H1 (cell line): ENCODE results near the gene TUBA1A. TPM values are rescaled to one million over a fixed set of nuclear protein-coding genes. Genes with fewer than 3 reads are reported as not detected.

ENCODE experiments used
- CTCF ChIA-PET: fragments of 300-600 bp; sonication (Branson Sonifier 250); formaldehyde crosslinking; loops from one replicate; lab custom pipeline; 2021; ENCODE audit not compliant: partially characterized antibody; lab: Charles Lee
- POLR2A ChIA-PET: fragments of 300-600 bp; sonication (Branson Sonifier 250); formaldehyde crosslinking; loops from one replicate; lab custom pipeline; 2021; ENCODE audit warnings: inconsistent platforms; ENCODE audit not compliant: partially characterized antibody; lab: Charles Lee
- DNase-seq, 2 experiments: peaks; one replicate each; pipeline versions ENCODE4 v3.0.0 to v3.0.0-alpha.2; 2010 to 2022; ENCODE audit warnings: low spot score in 2 of 2, low read depth in 1 of 2, mixed read lengths in 1 of 2
- FAIRE-seq: peaks from 2 replicates; lab custom pipeline; 2011; peaks lifted over from hg19 to GRCh38; lab: Jason Lieb, UNC
- H2AFZ ChIP-seq: 2 replicates; pipeline ENCODE4 v1.8.1; 2012; ENCODE audit warnings: low read length, inconsistent platforms
- H2AK5ac ChIP-seq: 2 replicates; pipeline ENCODE4 v1.6.1; 2013; ENCODE audit warnings: low read depth, low read length
- H2BK120ac ChIP-seq: replicated peaks from 2 replicates; pipeline ENCODE3; 2013; ENCODE audit warnings: low read depth, low read length, inconsistent platforms
- H2BK12ac ChIP-seq: 2 replicates; pipeline ENCODE4 v1.6.1; 2013; ENCODE audit warnings: low read depth, low read length
- H2BK15ac ChIP-seq: 2 replicates; pipeline ENCODE4 v1.6.1; 2013; ENCODE audit warnings: low read length
- H2BK20ac ChIP-seq: 2 replicates; pipeline ENCODE4 v1.6.1; 2013; ENCODE audit warnings: low read length
- H2BK5ac ChIP-seq: 2 replicates; pipeline ENCODE4 v1.6.1; 2013; ENCODE audit warnings: low read depth, low read length
- H3K14ac ChIP-seq: 2 replicates; pipeline ENCODE4 v1.6.1; 2013; ENCODE audit warnings: inconsistent platforms; ENCODE audit not compliant: insufficient read length
- H3K18ac ChIP-seq: 2 replicates; pipeline ENCODE4 v1.6.1; 2013; ENCODE audit warnings: low read length; ENCODE audit errors: extremely low read depth
- H3K23ac ChIP-seq: 2 replicates; pipeline ENCODE4 v1.6.1; 2013; ENCODE audit warnings: inconsistent platforms; ENCODE audit not compliant: insufficient read length
- H3K23me2 ChIP-seq: 2 replicates; pipeline ENCODE4 v1.6.1; 2013; ENCODE audit warnings: low read depth, low read length
- H3K27ac ChIP-seq: 2 replicates; pipeline ENCODE4 v1.6.1; 2011; ENCODE audit warnings: low read depth, low read length, inconsistent platforms
- H3K27me3 ChIP-seq, 4 experiments: replicated peaks in 1 of 4; 1 replicate in 1 of 4; 2 replicates in 3 of 4; pipeline versions ENCODE4 v1.6.1 to v1.8.1; 2011 to 2013; ENCODE audit warnings: low read length in 3 of 4, mild to moderate bottlenecking in 3 of 4, inconsistent platforms in 2 of 4, mixed read lengths in 2 of 4, moderate library complexity in 1 of 4; ENCODE audit not compliant: control insufficient read depth in 3 of 4, insufficient read depth in 3 of 4; ENCODE audit errors: extremely low read depth in 1 of 4
- H3K36me3 ChIP-seq, 4 experiments: 2 replicates each; pipeline versions ENCODE4 v1.6.1 to v1.8.1; 2011 to 2013; ENCODE audit warnings: mild to moderate bottlenecking in 4 of 4, low read length in 3 of 4, moderate library complexity in 2 of 4, control low read depth in 1 of 4, inconsistent platforms in 1 of 4; ENCODE audit not compliant: insufficient read depth in 4 of 4, control insufficient read depth in 2 of 4
- H3K4ac ChIP-seq: replicated peaks from 2 replicates; pipeline ENCODE3; 2013; ENCODE audit warnings: low read length, low read depth, mixed read lengths, inconsistent platforms; ENCODE audit not compliant: insufficient read length
- H3K4me1 ChIP-seq, 4 experiments: replicated peaks in 1 of 4; 1 replicate in 1 of 4; 2 replicates in 3 of 4; pipeline versions ENCODE4 v1.6.1 to v1.8.1; 2011 to 2013; ENCODE audit warnings: low read length in 3 of 4, inconsistent platforms in 2 of 4, mixed read lengths in 1 of 4; ENCODE audit not compliant: insufficient read depth in 4 of 4, control insufficient read depth in 3 of 4
- H3K4me2 ChIP-seq, 2 experiments: 2 replicates each; pipeline versions ENCODE4 v1.6.1 to v1.8.1; 2011 to 2013; ENCODE audit warnings: low read depth in 2 of 2, low read length in 2 of 2, control low read depth in 1 of 2, inconsistent platforms in 1 of 2, mild to moderate bottlenecking in 1 of 2; ENCODE audit not compliant: insufficient read depth in 1 of 2
- H3K4me3 ChIP-seq, 4 experiments: fragments of 200-600, 300-600 bp in 1 of 4; sonication (generic), shearing (Covaris generic), sonication (Bioruptor Twin) in 1 of 4; 2 replicates each; pipeline versions ENCODE4 v1.5.1 to v1.8.1; 2011 to 2016; ENCODE audit warnings: low read length in 4 of 4, low read depth in 3 of 4, control low read depth in 2 of 4, inconsistent platforms in 2 of 4, mild to moderate bottlenecking in 2 of 4, mixed read lengths in 1 of 4, moderate library complexity in 1 of 4; ENCODE audit not compliant: insufficient read depth in 2 of 4; ENCODE audit errors: extremely low read depth in 1 of 4
- H3K56ac ChIP-seq: replicated peaks from 2 replicates; pipeline ENCODE3; 2013; ENCODE audit warnings: low read depth, mild to moderate bottlenecking, mixed read lengths, low read length, inconsistent platforms; ENCODE audit not compliant: insufficient read length
- H3K79me1 ChIP-seq: 2 replicates; pipeline ENCODE4 v1.6.1; 2013; ENCODE audit warnings: low read depth, low read length, control low read depth
- H3K79me2 ChIP-seq, 2 experiments: 2 replicates each; pipeline versions ENCODE4 v1.6.1 to v1.8.1; 2012 to 2013; ENCODE audit warnings: low read length in 2 of 2, mild to moderate bottlenecking in 2 of 2, inconsistent platforms in 1 of 2; ENCODE audit not compliant: insufficient read depth in 2 of 2, control insufficient read depth in 1 of 2
- H3K9ac ChIP-seq, 4 experiments: replicated peaks in 1 of 4; 1 replicate in 1 of 4; 2 replicates in 3 of 4; pipeline versions ENCODE4 v1.6.1 to v1.8.1; 2011 to 2013; ENCODE audit warnings: low read depth in 3 of 4, low read length in 3 of 4, control low read depth in 2 of 4, mild to moderate bottlenecking in 2 of 4, moderate library complexity in 2 of 4, inconsistent platforms in 1 of 4; ENCODE audit errors: extremely low read depth in 1 of 4
- H3K9me3 ChIP-seq, 2 experiments: 2 replicates each; pipeline versions ENCODE4 v1.6.1 to v1.8.1; 2012 to 2013; ENCODE audit warnings: mild to moderate bottlenecking in 2 of 2, moderate library complexity in 2 of 2, control low read depth in 1 of 2, inconsistent platforms in 1 of 2, low read depth in 1 of 2, low read length in 1 of 2, mixed read lengths in 1 of 2; ENCODE audit not compliant: insufficient read depth in 2 of 2
- H4K20me1 ChIP-seq, 2 experiments: replicated peaks in 1 of 2; 2 replicates each; pipeline versions ENCODE3 to v1.8.1; 2011 to 2013; ENCODE audit warnings: inconsistent platforms in 2 of 2, low read length in 2 of 2, mild to moderate bottlenecking in 1 of 2; ENCODE audit not compliant: insufficient read depth in 2 of 2, control insufficient read depth in 1 of 2
- H4K5ac ChIP-seq: 2 replicates; pipeline ENCODE4 v1.6.1; 2013; ENCODE audit warnings: low read length, low read depth, mixed read lengths, inconsistent platforms; ENCODE audit not compliant: insufficient read length
- H4K8ac ChIP-seq: 2 replicates; pipeline ENCODE4 v1.8.0; 2013; ENCODE audit warnings: mild to moderate bottlenecking, moderate library complexity, low read length, inconsistent platforms; ENCODE audit not compliant: insufficient read depth; ENCODE audit errors: extremely low read depth
- H4K91ac ChIP-seq: replicated peaks from 2 replicates; pipeline ENCODE3; 2013; ENCODE audit warnings: low read length, mixed read lengths, inconsistent platforms; ENCODE audit not compliant: insufficient read length
- ASH2L ChIP-seq: fragments of 200-600, 300-600 bp; sonication (generic); IDR thresholded peaks from one replicate; pipeline ENCODE4 v1.7.1; 2017; ENCODE audit warnings: low read length
- BRCA1 ChIP-seq: IDR thresholded peaks from 2 replicates; pipeline ENCODE4 v1.6.1; 2012; ENCODE audit warnings: low read depth, low read length, improper control_type of control experiment
- CBX5 ChIP-seq: fragments of 300-800, 300-1000 bp; sonication (generic); IDR thresholded peaks from 2 replicates; pipeline ENCODE4 v1.7.1; 2016; ENCODE audit warnings: antibody characterized with exemption, low read length, low read depth
- CBX8 ChIP-seq: fragments of 300-800, 300-1000 bp; sonication (generic); IDR thresholded peaks from 2 replicates; pipeline ENCODE4 v1.7.1; 2016; ENCODE audit warnings: low read depth, low read length, borderline replicate concordance
- CHD2 ChIP-seq: IDR thresholded peaks from 2 replicates; pipeline ENCODE4 v1.6.1; 2012; ENCODE audit warnings: low read length, improper control_type of control experiment
- CREB1 ChIP-seq: IDR thresholded peaks from 2 replicates; pipeline ENCODE4 v1.6.1; 2012; ENCODE audit warnings: inconsistent platforms
- JUN ChIP-seq: IDR thresholded peaks from 2 replicates; pipeline ENCODE4 v1.6.1; 2011; ENCODE audit warnings: low read depth, mild to moderate bottlenecking, improper control_type of control experiment, low read length
- MAFK ChIP-seq: IDR thresholded peaks from 2 replicates; pipeline ENCODE4 v1.6.1; 2012; ENCODE audit warnings: low read depth, mild to moderate bottlenecking, improper control_type of control experiment, low read length
- POLR2A ChIP-seq, 2 experiments: IDR thresholded peaks; 1 replicate in 1 of 2; 2 replicates in 1 of 2; pipeline ENCODE4 v1.6.1; 2011; ENCODE audit warnings: low read depth in 2 of 2, low read length in 2 of 2, mild to moderate bottlenecking in 2 of 2; ENCODE audit errors: control extremely low read depth in 1 of 2
- POLR2AphosphoS5 ChIP-seq: IDR thresholded peaks from 2 replicates; pipeline ENCODE4 v1.6.1; 2011; ENCODE audit warnings: low read depth, low read length
- RFX5 ChIP-seq: IDR thresholded peaks from 2 replicates; pipeline ENCODE4 v1.6.1; 2011; ENCODE audit warnings: low read depth, low read length, improper control_type of control experiment, borderline replicate concordance
- SIN3A ChIP-seq, 2 experiments: IDR thresholded peaks in 1 of 2; conservative IDR thresholded peaks in 1 of 2; 2 replicates each; pipeline ENCODE4 v1.6.1; 2011 to 2012; ENCODE audit warnings: low read length in 2 of 2, improper control_type of control experiment in 1 of 2, low read depth in 1 of 2, mild to moderate bottlenecking in 1 of 2
- SP1 ChIP-seq: IDR thresholded peaks from 2 replicates; pipeline ENCODE4 v1.6.1; 2011; ENCODE audit warnings: low read depth, low read length
- SP2 ChIP-seq: IDR thresholded peaks from 2 replicates; pipeline ENCODE4 v1.6.1; 2012; ENCODE audit warnings: mild to moderate bottlenecking, low read length, inconsistent platforms
- SUZ12 ChIP-seq: fragments of 200-600 bp; sonication (generic); IDR thresholded peaks from 2 replicates; pipeline ENCODE4 v1.6.1; 2012; ENCODE audit warnings: mild to moderate bottlenecking, inconsistent platforms, low read length, moderate library complexity, mixed read lengths
- WGBS, 2 experiments: shearing (Covaris generic) in 1 of 2; methylation state at CpG; one replicate each; pipeline versions ENCODE4 v1.1.6 to v1.1.7; 2013 to 2015; ENCODE audit warnings: low lambda C conversion rate in 2 of 2, mixed read lengths in 2 of 2, inconsistent platforms in 1 of 2, low coverage in 1 of 2, missing lambda C conversion rate in 1 of 2; ENCODE audit not compliant: insufficient replicate concordance in 2 of 2, insufficient coverage in 1 of 2, insufficient read length in 1 of 2; ENCODE audit errors: extremely low coverage in 1 of 2, missing lambda C conversion rate in 1 of 2; 5-methylcytosine and 5-hydroxymethylcytosine counted together
- polyA plus RNA-seq, 7 experiments: library from polyadenylated mRNA; depleted of rRNA in 3 of 7; stranded (reverse) in 5 of 7; unstranded in 2 of 7; fragments of >200 nt in 5 of 7; fragments of 200-250 nt in 2 of 7; gene quantifications; 1 replicate in 5 of 7; 2 replicates in 1 of 7; 4 replicates in 1 of 7; pipeline versions ENCODE4 v1.2.1 to v1.2.3, GENCODE V29; 2011 to 2013; ENCODE audit warnings: missing spikeins in 2 of 7, mixed read lengths in 2 of 7
- total RNA-seq: library from RNA; stranded (reverse); fragmentation: NEBNext Ultra II Directional; extraction: Animal tissue kit (Norgen Biotek cat#: 25700); gene quantifications from 2 replicates; pipeline ENCODE4 v1.2.1, GENCODE V29; 2021
- TF ChIP-seq, protein P1 (sequence below): IDR thresholded peaks from 2 replicates; pipeline ENCODE4 v1.6.1; 2012; ENCODE audit warnings: inconsistent platforms

The TUBA1A gene
- total and polyA plus RNA-seq, 2 of the 8 experiments (the other 6 are each of a cell fraction or from before 2014, with no cell fraction given): 283 to 1,018 TPM

- Histone ChIP-seq H3K4ac (no peak overlapping the region), H4K20me1 (no peaks in the 10 kb centered on the region), H3K4me1 (no peaks in the 10 kb centered on the region), H3K36me3 (no peaks in the 10 kb centered on the region), H3K23me2 (no peaks in the 10 kb centered on the region; the same call in 1 of the 2 replicates), H3K27me3 (no peaks in the 10 kb centered on the region), H3K27ac (no peak overlapping the region), H3K4me3 (no peak overlapping the region), H3K18ac (no peak overlapping the region), H2AK5ac (no peak overlapping the region), H2BK12ac (no peak overlapping the region), H2BK5ac (no peak overlapping the region), H3K14ac (no peak overlapping the region), H4K5ac (no peak overlapping the region), H3K56ac (no peak overlapping the region), H3K79me1 (no peaks in the 10 kb centered on the region), H2BK20ac (no peak overlapping the region), H3K9ac (no peak overlapping the region), H3K4me2 (no peak overlapping the region), H2BK120ac (no peak overlapping the region), H3K9me3 (no peaks in the 10 kb centered on the region), H4K91ac (no peak overlapping the region), H2AFZ (no peak overlapping the region), H3K79me2 (no peaks in the 10 kb centered on the region), H3K23ac (no peak overlapping the region), H2BK15ac (no peak overlapping the region), H4K8ac (no peak overlapping the region)
- POLR2A ChIA-PET: interaction anchor here (0.6 to 13.9 kb wide), 2 partner anchors 10 to 15 kb away, joined by 3 to 132 read pairs; partner anchors contain the start of gene TUBA1B
- no peak for DNase-seq
- FAIRE-seq: no peak
- CTCF ChIA-PET: interaction anchor here (0.7 to 1.5 kb wide), 4 partner anchors 12 to 80 kb away, joined by 3 to 4 read pairs (median 3); no protein-coding TSS in a partner anchor
- 92% methylated on average over 2 of the region's 2 CpGs; no CpG with 5 or more reads in 1 of the 2 experiments for WGBS, 2 experiments
- TF ChIP-seq RFX5: no peak
- no peak for TF ChIP-seq SP1
- TF ChIP-seq POLR2AphosphoS5: no peak
- TF ChIP-seq SUZ12: no peak
- no peak for TF ChIP-seq CHD2
- TF ChIP-seq SIN3A (conservative IDR thresholded peaks at IDR 0.05 in 1 of 2, IDR thresholded peaks at IDR 0.05 in 1 of 2; ENCODE audit: low read depth in 1 of 2, low read length in 2 of 2): no peak
- no peak for TF ChIP-seq BRCA1
- no peak for TF ChIP-seq CREB1
- no peak for TF ChIP-seq ASH2L
- no peak for TF ChIP-seq CBX8
- no peak for TF ChIP-seq CBX5
- no peak for TF ChIP-seq SP2
- TF ChIP-seq, protein P1, sequence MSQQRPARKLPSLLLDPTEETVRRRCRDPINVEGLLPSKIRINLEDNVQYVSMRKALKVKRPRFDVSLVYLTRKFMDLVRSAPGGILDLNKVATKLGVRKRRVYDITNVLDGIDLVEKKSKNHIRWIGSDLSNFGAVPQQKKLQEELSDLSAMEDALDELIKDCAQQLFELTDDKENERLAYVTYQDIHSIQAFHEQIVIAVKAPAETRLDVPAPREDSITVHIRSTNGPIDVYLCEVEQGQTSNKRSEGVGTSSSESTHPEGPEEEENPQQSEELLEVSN: no peak
- no peak for TF ChIP-seq POLR2A (IDR thresholded peaks at IDR 0.05; ENCODE audit: control extremely low read depth in 1 of 2, low read depth in 2 of 2, low read length in 2 of 2)
- TF ChIP-seq JUN: no peak
- no peak for TF ChIP-seq MAFK
Observed at GRCh38 chr12:49144384-49144783, 44.5 kb downstream of the TUBA1A start.
